Stimulated activated naive CD4-positive, alpha-beta T cell (primary cell): ENCODE measurements around the gene TIAL1.
"Not testable (repeated sequence)": the region's sequence is repeated elsewhere in the genome, so short reads cannot be mapped to it uniquely, and the experiment has no call there.

Source experiments
- DNase-seq, 6 experiments: peaks; one replicate each; lab custom pipeline; 2025; lab: John Stamatoyannopoulos, UW

TIAL1 gene

GRCh38 chr10:119549247-119549999, 47.3 kb downstream of the TIAL1 start:
- no peak for DNase-seq

DNA sequence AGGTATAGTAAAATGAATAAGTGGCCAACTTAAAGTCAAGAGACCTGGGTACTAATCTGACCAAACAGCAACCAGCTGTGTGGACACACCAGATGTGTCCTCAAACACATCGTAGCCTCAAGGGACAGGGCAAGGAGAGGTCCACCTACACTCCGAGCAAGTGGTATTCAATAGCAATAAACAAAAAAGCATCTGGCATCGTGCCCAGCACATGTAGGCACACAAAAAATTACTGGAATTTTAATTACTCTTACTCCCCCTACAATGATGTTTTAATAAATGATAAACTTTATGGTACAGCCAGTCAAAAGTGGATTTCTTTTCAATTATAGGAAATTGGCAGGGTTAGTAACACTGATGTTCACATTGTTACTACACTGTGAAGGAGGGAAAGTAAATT, 50.8 kb downstream of the TIAL1 start:
- DNase-seq, result no peak

DNA sequence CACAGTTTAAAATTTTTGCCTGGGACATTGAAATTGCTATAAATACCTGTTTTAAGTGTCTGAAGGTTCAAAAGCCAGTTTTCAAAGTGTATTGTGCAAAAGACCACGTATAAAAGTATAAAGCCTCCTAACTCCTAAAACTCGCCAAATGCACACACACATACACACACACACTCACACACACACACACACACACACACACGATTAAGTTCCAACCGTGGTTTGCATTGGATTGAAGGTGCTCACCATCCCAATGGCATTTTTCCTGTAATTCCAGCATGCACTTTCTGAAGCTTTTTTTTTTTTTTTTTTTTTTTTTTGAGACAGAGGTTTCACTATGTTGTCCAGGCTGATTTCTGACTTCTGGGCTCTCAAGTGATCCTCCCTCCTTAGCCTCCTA, 51.5 kb downstream of the TIAL1 start:
- DNase-seq, result no peak

- no peak for DNase-seq
Measured at GRCh38 chr10:119543814-119544642, 52.7 kb downstream of the TIAL1 start.

DNA sequence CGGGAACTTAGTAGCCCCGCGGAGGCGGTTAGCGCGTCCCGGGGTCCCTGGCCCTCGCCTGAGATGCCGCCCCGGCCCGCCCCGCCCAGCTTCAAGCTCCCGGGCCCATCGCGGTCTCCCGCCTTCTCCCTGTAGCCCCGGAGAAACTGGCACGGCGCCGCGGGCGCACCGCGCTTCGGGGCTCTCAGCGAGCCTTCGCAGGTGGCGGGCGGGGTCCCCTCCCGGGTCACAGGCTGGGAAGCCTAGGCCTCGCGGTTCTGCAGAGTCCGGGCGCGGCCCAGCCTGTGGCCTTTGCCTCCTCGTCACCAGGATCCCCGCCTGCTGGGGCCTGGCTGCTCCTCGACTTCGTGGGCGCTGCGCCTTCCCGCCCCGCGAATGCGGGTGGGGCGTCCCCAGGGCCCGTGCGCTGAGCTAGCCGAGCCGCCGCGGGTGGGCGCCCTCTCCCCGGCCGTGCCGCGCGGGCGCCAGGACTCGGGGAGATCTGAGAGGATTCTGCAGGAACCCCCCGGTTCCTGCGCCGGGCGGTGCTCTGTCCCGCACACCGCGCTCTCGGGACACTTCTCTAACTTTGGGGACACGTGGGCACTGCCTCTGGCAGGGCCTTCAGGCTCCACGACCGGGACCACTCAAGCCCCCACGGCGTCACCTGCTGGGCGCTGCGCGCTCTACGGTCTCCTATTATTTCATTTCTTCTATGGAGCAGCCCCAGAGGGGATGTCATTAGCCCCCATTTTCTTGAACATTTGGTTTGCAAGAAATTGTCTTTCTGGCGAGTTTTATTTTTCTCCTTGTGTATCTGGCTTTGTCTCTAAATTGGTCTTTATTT, 53.6 kb downstream of the TIAL1 start:
- peak; percentile 58 to 84 (median 74) for DNase-seq

GRCh38 chr10:119542357-119542987, 54.3 kb downstream of the TIAL1 start, which contains the start of gene RGS10:
RGS10 (minus strand) TSS chr10:119542719; CDS start chr10:119542638, 81 bp downstream.
- DNase-seq, result peak; percentile 74 to 85 (median 83)

DNA sequence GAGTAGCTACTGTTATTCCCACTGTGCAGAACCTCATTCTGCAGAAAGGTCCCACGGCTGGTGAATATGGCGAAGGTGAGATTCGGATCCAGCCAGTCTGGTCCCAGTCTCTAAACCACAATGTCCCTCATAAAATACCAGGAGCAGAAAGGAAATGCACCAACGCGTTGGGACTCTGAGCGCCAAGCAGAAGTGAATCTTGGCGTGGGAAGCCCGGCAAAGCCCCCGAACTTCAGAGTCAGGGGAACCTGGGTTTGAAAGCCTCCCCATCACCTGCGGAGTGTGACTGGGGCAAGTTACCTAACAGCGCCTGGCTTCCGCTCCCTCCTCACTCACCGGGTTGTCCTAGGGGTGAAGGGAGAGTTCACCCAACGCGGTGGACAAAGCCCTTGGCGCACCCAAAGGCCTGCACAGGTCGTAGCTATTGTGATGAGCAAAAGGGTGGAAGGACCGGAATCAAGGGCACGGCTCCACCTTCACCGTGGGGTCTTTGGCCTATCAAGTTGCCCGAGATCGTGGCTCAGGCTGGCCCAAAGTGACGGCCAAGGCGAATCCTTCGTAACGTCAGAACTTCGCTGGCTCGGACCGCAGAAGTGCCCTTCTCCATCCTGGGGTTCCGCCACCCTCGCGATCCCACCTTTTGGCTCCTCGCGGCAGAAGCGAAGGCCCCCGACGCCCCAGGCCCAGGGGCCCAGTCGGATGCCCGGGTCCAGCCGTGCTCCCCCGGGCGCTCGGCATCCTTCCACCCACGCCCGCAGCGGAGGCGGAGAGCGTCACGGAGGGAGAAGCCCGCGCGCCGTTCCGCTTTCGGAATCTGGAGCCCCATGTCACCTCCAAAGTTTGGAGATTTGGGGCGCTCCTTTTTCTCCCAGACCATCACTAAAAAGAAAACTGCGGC, 55.1 kb downstream of the TIAL1 start:
- peak; percentile 32 to 79 (median 59) for DNase-seq

DNA sequence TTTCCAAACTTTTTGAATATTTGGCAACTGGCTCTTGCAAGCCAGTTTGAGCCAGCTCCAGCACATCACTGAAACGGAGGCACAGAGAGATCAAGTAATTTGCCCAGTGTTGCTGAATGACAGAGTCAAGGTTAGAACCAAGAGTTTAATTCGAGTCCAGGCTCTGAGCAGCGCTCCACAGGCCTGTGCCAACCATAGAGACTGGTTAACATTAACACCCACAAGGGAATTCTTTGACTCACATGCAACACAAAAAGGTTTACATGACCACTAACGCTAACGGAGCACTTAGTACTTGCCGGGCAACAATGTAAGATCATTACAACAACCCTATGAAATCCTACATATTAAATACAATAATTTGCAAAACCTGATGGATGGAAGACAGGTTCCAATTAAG, 55.7 kb downstream of the TIAL1 start:
- DNase-seq, result no peak

DNA sequence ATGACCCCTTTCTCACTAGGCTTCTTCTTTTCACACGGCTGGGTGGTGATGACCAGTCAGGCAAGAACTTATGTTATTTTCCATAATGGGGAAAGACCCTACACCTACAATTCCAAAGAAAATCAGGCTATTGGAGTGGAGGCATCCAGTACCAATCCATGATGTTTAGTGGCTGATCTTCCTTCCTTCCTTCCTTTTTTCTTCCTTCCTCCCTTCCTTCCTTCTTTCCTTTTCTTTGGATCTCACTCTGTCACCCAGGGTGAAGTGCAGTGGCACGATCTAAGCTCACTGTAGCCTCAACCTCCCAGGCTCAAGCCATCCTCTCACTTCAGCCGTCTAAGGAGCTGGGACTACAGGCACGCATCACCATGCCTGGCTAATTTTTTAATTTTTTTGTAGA, 56.7 kb downstream of the TIAL1 start:
- no peak for DNase-seq

DNA sequence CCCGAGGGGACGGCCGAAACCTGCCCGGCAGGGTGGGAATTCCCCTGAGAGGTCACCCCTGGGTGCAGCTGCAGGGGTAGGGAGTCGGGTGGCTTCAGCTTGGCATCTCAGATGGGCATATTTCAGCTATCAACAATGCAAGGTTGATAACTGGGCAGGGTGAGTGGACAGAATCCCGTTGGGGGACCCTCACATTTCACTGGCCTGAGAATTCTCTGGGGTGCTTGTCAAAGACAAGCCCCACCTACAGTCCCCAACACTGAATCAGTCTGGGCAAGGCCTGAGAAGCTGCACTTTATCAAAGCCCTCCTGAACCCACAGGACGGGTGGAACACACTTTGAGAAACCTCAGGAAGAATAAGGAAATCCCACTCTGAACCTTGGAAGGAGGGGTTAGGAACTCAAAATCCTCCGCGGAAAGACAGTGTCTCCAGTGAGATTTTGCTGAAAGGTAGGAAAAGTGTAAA, 57.4 kb downstream of the TIAL1 start:
- DNase-seq, result peak in 2 of 6 experiments; percentile 15 to 20

DNA sequence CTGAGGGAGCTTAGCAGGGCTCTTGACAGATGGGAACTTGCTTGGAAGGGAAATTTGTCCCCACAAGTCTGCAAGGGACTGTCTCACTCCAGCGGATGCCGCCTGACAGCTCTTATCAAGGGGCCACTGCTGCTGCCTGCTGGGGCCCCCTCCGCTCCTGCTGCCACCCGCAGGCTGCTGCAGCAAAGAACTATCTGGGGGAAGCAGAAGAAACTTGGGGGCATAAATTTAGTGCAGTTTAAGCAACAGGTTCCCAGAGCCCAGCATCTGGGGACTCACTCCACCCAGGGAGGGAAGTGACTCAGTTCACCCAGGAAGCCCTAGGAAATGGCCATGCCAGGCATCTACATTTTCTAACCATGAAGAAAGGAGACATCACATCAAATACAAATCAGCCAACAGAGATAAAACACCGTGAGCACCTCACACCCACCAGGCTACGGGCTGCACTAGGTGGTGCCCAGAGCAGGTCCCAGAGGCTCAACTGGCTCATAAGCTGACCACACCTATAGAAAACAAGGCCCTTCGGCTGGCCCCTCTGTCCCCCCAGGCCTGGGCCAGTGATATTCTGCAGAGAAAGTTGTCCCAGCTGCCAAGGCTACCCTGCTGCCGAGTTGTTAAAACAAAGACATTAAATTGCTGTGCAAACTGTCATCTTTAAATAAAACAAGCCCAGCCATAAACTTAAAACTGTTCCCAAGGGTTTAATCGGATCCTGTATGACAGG, 58.0 kb downstream of the TIAL1 start:
- DNase-seq, result peak in 5 of 6 experiments; percentile 20 to 48 (median 36)

DNA sequence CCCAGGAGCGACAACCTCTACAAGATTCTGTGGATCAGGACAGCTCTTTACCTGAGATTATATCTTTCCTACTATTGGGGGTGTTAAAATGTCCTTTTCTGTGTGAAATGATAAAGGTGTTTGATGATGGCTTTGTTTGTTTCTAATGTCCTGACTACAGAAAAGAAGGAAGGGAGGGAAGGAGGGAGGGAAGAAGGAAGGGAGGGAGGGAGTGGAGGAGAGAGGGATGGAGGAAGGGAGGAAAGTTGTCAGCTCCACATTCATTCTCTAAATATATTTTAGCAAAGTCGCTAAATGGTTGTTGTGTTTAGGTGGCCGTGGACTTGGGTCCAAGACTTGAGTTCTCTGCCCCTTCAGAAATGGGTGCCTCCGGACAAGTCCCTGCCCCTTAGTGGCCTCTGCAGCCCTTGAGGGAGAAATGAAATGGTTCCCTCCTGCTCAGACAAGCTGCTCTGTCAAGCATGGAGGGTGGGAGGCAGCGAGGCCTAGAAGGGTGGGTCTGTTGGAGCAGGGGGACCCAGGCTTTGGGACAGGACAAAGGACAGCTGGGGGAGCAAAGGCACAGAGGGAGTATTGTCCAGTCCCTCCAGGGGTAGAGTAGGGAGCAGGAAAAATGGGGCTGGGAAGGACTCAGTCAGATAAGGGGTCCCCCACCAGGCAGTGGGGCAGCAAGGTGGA, 58.7 kb downstream of the TIAL1 start:
- DNase-seq, result no peak

DNA sequence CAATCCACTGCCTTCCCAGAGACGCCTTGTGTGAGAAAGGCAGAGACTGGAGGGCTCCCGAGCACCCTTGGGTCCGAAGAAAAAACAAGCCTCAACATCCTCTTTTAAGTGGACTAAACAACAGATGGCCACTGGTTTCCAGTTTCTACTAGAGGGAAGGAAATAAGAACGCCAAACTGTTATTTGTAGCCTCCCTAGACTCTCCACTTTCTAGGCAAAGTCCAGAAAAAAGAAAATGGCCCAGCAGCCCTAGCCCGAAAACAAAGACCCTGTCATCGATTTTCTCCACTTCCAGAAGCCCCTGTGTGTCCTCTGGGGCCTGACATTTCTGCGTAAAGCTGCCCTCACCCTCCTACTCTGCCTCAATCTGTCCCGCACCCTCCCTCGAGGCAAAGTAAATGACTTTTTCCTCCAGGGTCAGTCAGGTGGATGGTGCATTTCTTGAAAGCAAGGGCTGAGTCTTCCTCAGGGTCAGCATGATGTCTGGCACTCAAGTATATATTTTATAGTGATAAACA, 60.2 kb downstream of the TIAL1 start:
- no peak for DNase-seq

DNA sequence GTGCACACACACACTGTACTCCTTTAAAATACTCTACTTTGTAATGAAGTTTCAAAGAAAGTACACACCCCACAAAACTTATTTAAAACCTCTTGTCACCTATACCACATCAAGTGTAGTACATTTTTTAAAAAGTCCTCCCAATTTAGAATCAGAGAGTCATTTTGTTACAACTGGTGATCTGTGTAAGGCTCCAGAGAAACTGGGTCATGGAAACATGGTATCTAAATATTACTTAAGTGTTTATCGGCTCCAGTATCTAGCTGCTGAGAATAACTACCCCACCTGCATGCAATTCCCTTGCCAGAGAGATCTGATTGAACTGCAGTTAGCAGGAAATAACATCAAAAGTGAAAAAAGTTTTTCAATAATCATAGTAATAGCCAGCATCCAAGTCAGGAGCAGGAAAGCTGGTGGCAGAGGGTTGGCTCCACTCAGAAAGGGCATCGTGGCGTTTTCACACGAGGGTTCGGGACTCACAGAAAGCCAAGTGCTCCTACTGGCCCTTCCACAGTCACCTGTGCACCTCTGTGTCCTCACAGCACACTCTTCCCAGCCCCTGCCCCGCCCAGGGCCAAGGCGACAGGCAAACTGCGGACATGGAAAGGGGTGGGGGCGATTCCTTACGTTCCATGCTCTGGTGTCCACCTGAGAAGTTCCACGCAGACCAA, 60.8 kb downstream of the TIAL1 start:
- DNase-seq, result peak in 2 of 6 experiments; percentile 4 to 26

- DNase-seq, result no peak
Measured at GRCh38 chr10:119535305-119535704, 61.5 kb downstream of the TIAL1 start.

DNA sequence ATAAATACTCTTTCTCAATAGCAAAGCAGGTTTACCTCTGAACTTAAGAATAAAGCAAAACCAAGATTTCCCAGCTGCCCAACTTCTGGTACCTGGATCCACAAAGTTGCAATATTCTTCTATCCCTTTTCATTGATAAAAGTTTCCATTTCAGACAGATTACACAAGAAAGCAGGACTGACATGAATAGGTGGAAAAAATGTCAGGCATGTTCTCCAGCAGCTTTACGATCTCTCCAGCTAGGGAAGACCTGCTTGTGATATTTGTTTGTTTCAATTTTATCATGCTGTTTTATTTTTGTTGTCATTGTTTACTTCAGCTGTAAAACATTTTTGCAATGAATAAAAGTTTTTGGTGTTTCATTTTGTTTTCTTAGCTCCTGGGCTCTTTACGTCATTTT, 63.3 kb downstream of the TIAL1 start:
- DNase-seq, result no peak

DNA sequence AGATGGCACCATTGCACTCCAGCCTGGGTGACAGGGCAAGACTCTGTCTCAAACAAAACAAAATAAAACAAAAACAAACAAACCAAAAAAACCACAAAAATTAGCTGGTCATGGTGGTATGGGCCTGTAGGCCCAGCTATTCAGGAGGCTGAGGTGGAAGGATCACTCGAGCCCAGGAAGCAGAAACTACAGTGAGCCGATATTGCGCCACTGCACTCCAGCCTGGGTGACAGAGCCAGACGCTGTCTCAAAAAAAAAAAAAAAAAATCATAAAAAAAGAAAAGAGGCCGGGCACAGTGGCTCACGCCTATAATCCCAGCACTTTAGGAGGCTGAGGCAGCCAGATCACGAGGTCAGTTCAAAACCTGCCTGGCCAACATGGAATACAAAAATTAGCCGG, 64.0 kb downstream of the TIAL1 start:
- not testable (repeated sequence) for DNase-seq

- DNase-seq, result not testable (repeated sequence)
Measured at GRCh38 chr10:119532251-119532650, 64.5 kb downstream of the TIAL1 start.
